IPS DF 6.9 (cell line): ENCODE measurements around the gene MLF2.

Source experiments
- DNase-seq: peaks from one replicate; pipeline ENCODE4 v3.0.0-alpha.2; 2013; ENCODE audit warnings: low read depth, low spot score
- H3K27ac ChIP-seq: one replicate; pipeline ENCODE4 v1.5.1; 2013; ENCODE audit warnings: low read length, control low read depth
- H3K27me3 ChIP-seq: 2 replicates; pipeline ENCODE4 v1.6.1; 2013; ENCODE audit warnings: mild to moderate bottlenecking, low read length; ENCODE audit not compliant: control insufficient read depth, insufficient read depth
- H3K36me3 ChIP-seq: 2 replicates; pipeline ENCODE4 v1.6.1; 2013; ENCODE audit warnings: low read length; ENCODE audit not compliant: control insufficient read depth, insufficient read depth
- H3K4me1 ChIP-seq: 2 replicates; pipeline ENCODE4 v1.6.1; 2013; ENCODE audit warnings: low read length; ENCODE audit not compliant: control insufficient read depth, insufficient read depth
- H3K4me3 ChIP-seq: 2 replicates; pipeline ENCODE4 v1.5.1; 2013; ENCODE audit warnings: mild to moderate bottlenecking, low read length
- H3K9me3 ChIP-seq: 2 replicates; pipeline ENCODE4 v1.6.1; 2013; ENCODE audit warnings: low read length, inconsistent platforms; ENCODE audit not compliant: control insufficient read depth, insufficient read depth
- WGBS: extraction: QIAGEN DNeasy Blood & Tissue Kit; methylation state at CpG from one replicate; pipeline ENCODE4 v1.1.7; 2013; ENCODE audit warnings: mixed read lengths, missing lambda C conversion rate; ENCODE audit not compliant: insufficient read length, insufficient coverage; 5-methylcytosine and 5-hydroxymethylcytosine counted together

MLF2 gene, protein sequence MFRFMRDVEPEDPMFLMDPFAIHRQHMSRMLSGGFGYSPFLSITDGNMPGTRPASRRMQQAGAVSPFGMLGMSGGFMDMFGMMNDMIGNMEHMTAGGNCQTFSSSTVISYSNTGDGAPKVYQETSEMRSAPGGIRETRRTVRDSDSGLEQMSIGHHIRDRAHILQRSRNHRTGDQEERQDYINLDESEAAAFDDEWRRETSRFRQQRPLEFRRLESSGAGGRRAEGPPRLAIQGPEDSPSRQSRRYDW

DNA sequence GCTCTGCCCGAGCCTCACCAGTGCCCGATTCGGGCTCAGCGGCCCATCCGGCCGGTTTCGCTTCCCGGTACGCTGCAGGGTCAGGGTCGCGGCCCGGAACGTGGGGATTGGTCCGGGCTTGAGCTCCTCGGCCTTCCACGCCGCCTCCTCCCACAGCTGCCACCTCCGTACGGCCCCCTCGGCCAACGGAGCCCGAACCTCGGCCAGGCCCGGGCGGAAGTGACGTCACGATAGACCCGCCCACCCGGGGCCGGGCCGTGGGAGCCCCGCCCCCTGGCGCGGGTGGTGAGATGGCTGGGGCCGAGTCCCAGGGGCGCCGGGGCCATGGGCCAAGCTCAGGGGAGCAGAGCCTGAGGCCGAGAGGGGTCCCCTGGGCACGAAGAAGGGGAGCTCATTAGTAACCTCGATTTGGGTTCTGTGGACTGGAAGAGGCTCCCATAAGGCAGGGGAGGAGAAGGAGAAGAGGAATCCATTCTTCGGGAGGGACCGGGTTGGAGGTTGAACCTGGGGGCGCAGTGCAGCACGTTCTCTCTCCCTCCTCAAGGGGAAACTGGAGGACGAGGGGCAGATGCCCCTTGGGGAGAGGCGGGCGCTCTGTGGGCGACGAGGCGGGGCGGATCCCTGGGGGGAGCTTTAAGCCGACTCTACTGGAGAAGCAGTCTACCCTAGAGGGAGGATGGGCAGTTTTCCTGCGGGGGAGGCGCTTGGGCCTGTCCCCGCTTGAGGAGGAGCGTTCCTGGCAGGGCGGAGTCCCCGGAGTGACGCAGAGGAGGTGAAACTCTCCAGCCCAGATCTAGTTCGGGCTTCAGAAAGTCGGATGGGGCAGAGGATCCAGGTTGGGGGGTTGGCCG, at the start of gene MLF2:
Gene MLF2 (minus strand): TSS at position 221 of the 851 bp plus-strand sequence. CDS start 807 bp downstream, outside the sequence.
- H3K27me3 ChIP-seq = no peaks in the 10 kb centered on the region
- DNase-seq = no peak
- WGBS = no CpG with 5 or more reads among the region's 62 CpGs
- no peaks in the 10 kb centered on the region for H3K9me3 ChIP-seq
- 0 out of 2 replicates have a peak, but pooled peaks cover 3% of the 10 kb centered on the region for H3K4me1 ChIP-seq
- no peak within 1 kb of the TSS for H3K27ac ChIP-seq
- peaks cover 25% of the 10 kb centered on the region for H3K36me3 ChIP-seq
- H3K4me3 ChIP-seq = peak within 1 kb of the TSS; percentile 91

DNA sequence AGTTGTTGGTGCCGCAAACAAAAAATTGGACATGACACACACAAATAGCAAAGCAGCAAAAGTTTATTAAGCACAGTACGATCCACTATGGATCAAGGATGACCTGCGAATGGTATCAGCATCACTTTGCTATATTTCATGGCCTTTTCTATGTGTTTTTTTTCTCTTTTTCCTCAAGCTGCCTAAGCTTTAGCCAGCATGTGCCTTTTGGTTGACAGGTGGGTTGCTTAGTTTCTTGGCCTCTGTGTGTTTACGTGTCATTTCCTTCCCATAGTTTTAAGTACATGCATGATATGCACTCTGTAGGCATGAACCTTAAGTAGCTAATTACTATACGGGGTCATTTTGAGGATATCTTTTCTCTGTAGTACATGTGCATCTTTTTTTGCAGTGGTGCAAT, 46.2 kb upstream of the MLF2 start:
- WGBS = no CpG with 5 or more reads among the region's 5 CpGs

DNA sequence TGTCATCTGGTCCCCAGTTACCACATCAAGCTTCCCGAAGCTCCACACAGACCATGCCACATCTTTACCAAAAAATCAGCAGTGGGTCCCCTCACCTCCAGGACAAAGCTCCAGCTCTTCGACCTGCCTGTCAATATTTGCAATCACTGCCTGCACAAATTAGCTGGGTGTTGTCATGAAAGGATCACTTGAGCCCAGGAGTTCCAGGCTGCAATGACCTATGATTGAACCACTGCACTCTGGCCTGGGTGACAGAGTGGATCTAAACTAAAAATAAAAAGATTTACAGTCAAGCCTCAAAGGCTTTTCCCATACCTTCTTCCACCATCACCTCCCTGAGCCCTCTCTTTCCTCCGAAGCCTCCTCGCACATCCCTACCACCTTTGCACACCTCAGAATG, 43.6 kb upstream of the MLF2 start:
- Histone ChIP-seq H3K27me3 (no peaks in the 10 kb centered on the region), H3K9me3 (no peaks in the 10 kb centered on the region), H3K4me1 (peaks cover 1% of the 10 kb centered on the region; the same call in 1 of the 2 replicates), H3K4me3 (no peak overlapping the region), H3K36me3 (no peaks in the 10 kb centered on the region), H3K27ac (no peak overlapping the region)
- DNase-seq = no peak
- no CpG with 5 or more reads among the region's 4 CpGs for WGBS

More for the DNA sequence above, 46.2 kb upstream of the MLF2 start:
- DNase-seq = no peak
- H3K36me3 ChIP-seq = no peaks in the 10 kb centered on the region
- no peaks in the 10 kb centered on the region for H3K9me3 ChIP-seq
- H3K4me1 ChIP-seq = peaks cover 1% of the 10 kb centered on the region; the same call in 1 of the 2 replicates
- H3K27ac ChIP-seq = no peak overlapping the region
- H3K4me3 ChIP-seq = no peak overlapping the region
- no peaks in the 10 kb centered on the region for H3K27me3 ChIP-seq

DNA sequence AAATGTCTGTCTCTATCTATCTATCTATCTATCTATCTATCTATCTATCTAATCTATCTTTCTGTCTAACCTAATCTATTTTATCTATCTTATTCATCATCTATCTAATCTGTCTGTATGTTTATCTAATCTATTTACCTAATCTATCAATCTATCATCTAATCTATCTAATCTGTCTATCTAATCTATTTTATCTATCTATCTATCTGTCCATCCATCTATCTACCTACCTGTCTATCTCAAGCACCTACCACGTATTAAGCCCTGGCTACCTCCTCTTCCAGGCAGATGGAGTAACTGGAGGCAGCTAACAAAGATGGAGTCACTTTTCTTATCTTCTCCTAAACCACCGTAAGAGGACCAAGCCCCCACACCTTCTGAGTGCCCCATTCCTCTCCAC, 42.1 kb upstream of the MLF2 start:
- H3K4me1 ChIP-seq = peaks cover 1% of the 10 kb centered on the region; the same call in 1 of the 2 replicates
- no peaks in the 10 kb centered on the region for H3K27me3 ChIP-seq
- no peak for DNase-seq
- no peaks in the 10 kb centered on the region for H3K36me3 ChIP-seq
- WGBS = no CpG with 5 or more reads among the region's 2 CpGs
- no peaks in the 10 kb centered on the region for H3K9me3 ChIP-seq
- H3K27ac ChIP-seq = no peak overlapping the region
- no peak overlapping the region for H3K4me3 ChIP-seq

DNA sequence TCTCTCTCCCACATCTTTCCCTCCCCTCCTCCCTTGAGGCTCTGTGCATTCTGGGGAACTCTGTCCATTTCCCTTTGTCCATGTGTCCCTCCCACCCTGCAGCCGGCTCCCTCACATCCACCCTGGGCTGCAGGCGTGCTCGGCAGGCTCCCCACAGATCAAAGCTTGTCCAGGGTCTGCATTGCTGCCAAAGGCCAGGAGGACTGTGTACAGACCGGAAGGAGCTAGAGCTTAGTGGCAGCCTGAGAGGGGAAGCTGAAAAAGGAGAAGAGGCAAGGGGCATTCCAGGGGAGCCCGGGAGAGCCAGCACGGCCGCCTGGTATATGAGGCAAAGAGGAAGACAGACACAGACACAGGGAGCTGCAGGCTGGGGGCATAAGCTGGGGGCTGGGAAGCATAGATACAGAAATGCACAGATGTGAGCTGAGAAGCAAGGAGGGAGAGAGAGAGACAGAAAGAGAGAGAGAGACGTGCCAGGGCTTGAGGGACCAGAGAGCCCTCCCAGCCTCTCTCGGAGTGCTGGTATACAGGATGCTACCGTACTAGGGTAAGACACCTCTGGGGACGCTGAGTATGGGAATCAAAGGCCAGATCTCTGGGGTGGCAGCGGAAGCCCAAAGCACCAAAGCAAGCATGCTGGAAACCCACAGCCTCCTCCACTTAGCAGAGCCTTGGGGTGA, 39.7 kb upstream of the MLF2 start:
- Histone ChIP-seq H3K36me3 (no peaks in the 10 kb centered on the region), H3K27me3 (no peaks in the 10 kb centered on the region), H3K4me3 (no peak overlapping the region), H3K9me3 (no peaks in the 10 kb centered on the region), H3K4me1 (peaks cover 1% of the 10 kb centered on the region; the same call in 1 of the 2 replicates), H3K27ac (no peak overlapping the region)
- DNase-seq = no peak
- no CpG with 5 or more reads among the region's 12 CpGs for WGBS

DNA sequence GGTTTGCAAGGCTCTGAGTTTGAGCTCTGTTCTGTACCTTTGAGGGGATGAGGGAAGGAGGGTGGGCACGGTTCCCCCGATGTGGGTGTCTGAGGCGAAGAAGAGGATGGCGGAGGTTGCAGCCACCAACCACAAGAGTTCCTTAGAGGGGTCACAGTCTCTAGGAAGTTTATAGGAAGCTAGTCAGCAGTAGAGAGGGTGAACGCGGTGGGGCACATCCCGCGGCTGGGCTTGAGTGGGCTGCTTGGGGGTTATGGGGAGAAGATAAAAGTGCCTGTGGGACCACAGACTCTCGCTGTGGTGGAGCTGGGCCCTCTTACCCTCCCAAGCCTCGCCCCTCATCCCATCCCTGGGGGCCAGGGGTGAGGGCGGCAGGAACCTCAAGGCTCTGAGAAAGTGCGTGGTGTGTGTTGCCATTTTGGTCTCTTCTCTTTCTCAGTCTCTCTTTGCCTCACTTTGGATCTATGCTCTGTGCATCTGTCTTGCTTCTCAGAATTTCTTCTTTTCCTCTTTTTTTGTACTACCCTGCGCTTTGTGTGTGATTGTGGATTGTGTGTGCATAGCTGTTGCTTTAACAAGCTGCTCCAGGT, 39.1 kb upstream of the MLF2 start:
- no peaks in the 10 kb centered on the region for H3K27me3 ChIP-seq
- no peak overlapping the region for H3K4me3 ChIP-seq
- DNase-seq = no peak
- no peaks in the 10 kb centered on the region for H3K36me3 ChIP-seq
- no peak overlapping the region for H3K27ac ChIP-seq
- peaks cover under 1% of the 10 kb centered on the region; the same call in 1 of the 2 replicates for H3K4me1 ChIP-seq
- WGBS = no CpG with 5 or more reads among the region's 13 CpGs
- H3K9me3 ChIP-seq = no peaks in the 10 kb centered on the region

DNA sequence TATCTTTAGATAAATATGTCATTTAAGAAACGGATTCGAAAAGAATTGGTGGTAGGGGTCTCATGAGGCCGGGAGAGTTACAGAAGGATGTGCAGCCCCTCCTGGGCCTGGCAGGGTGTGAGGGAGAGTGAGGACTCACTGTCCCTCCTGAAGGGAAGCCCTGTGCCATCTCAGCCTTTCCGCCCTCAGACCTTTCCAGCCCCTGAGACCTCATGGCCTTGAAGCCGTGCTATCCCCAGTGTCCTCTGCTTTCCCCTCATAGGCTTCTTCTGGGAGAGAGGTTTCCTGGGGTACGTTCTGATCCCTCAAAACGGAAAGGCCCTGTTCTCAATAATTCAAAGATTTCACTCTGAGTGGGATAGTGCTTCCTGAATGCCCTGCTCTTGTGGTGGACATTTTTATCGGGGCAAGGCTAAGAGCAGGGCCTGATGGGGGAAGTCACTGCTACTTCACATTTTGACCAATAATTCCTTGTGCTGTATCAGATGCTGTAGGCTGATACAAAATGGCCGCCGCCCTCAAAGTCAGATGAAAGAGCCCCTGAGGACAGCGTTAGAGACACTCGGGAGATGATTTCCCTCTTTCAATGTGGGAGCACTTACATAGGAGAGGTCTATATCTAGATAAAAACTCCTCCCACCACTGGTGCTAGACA, 37.7 kb upstream of the MLF2 start:
- Histone ChIP-seq H3K36me3 (no peaks in the 10 kb centered on the region), H3K27me3 (no peaks in the 10 kb centered on the region), H3K4me3 (no peak overlapping the region), H3K9me3 (no peaks in the 10 kb centered on the region), H3K4me1 (no peaks in the 10 kb centered on the region), H3K27ac (no peak overlapping the region)
- no CpG with 5 or more reads among the region's 12 CpGs for WGBS
- DNase-seq = no peak

DNA sequence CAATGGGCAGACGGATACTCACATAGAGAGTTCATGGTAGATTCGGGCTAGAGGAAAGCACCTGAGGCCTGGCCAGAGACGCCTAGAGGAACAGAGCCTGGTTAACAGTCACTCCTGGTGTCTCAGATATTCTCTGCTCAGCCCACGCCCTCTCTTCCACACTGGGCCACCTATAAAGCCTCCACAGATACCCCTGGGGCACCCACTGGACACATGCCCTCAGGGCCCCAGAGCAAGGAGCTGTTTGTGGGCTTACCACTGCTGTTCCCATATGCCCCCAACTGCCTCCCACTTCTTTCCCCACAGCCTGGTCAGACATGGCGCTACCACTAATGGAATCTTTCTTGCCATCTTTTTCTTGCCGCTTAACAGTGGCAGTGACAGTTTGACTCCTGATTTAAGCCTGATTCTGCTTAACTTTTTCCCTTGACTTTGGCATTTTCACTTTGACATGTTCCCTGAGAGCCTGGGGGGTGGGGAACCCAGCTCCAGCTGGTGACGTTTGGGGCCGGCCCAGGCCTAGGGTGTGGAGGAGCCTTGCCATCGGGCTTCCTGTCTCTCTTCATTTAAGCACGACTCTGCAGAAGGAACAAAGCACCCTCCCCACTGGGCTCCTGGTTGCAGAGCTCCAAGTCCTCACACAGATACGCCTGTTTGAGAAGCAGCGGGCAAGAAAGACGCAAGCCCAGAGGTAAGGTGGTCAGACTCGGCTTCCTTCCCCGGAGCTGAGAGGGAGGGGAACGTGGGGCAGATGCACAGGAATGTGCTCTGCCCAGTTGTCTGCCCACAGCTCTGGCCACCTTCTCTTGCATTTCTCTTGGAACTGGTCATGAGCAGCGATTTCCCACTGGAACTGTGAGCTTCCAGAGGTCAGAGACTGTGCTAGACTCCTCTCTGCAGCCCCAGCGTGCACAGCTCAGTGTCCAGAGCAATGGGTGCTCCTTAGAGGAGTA, 36.3 kb upstream of the MLF2 start, which contains the start of gene CD4:
Gene CD4 (plus strand): TSS at position 557 of the 953 bp plus-strand sequence. CDS start 10,611 bp downstream, outside the sequence.
- Histone ChIP-seq H3K27ac (no peak within 1 kb of the TSS), H3K4me1 (no peaks in the 10 kb centered on the region), H3K36me3 (no peaks in the 10 kb centered on the region), H3K27me3 (no peaks in the 10 kb centered on the region), H3K4me3 (no peak within 1 kb of the TSS), H3K9me3 (no peaks in the 10 kb centered on the region)
- DNase-seq = no peak
- no CpG with 5 or more reads among the region's 18 CpGs for WGBS

DNA sequence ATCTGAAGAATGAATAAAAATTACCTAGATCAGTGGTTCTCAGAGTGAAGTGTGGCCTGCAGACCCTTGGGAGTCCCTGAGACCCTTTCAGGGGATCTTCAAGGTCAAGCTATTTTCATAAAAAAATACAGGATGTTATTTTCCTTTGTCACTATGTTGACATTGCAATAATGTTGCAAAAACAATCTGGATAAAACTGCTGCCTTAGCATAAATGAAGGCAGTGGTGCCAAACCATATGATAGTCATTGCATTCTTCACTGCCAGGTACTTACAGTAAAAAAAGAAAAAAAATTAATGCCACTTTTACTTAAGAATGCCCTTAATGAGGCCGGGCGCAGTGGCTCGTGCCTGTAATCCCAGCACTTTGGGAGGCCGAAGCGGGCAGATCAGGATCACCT, 34.4 kb upstream of the MLF2 start:
- H3K27me3 ChIP-seq = no peaks in the 10 kb centered on the region
- no CpG with 5 or more reads among the region's 5 CpGs for WGBS
- DNase-seq = no peak
- H3K27ac ChIP-seq = no peak overlapping the region
- no peaks in the 10 kb centered on the region for H3K9me3 ChIP-seq
- H3K36me3 ChIP-seq = no peaks in the 10 kb centered on the region
- no peaks in the 10 kb centered on the region for H3K4me1 ChIP-seq
- H3K4me3 ChIP-seq = no peak overlapping the region
